Ishikawa (cell line): ENCODE data around the gene MT1B.

Source experiments
- CREB1 ChIP-seq: IDR thresholded peaks from 2 replicates; pipeline ENCODE4 v1.6.1; 2012; ENCODE audit warnings: low read depth
- REST ChIP-seq: IDR thresholded peaks from 2 replicates; pipeline ENCODE4 v1.6.1; 2012; ENCODE audit warnings: low read depth, mild to moderate bottlenecking
- TAF1 ChIP-seq: IDR thresholded peaks from 2 replicates; pipeline ENCODE4 v1.6.1; 2012; ENCODE audit warnings: low read depth, mild to moderate bottlenecking

DNA sequence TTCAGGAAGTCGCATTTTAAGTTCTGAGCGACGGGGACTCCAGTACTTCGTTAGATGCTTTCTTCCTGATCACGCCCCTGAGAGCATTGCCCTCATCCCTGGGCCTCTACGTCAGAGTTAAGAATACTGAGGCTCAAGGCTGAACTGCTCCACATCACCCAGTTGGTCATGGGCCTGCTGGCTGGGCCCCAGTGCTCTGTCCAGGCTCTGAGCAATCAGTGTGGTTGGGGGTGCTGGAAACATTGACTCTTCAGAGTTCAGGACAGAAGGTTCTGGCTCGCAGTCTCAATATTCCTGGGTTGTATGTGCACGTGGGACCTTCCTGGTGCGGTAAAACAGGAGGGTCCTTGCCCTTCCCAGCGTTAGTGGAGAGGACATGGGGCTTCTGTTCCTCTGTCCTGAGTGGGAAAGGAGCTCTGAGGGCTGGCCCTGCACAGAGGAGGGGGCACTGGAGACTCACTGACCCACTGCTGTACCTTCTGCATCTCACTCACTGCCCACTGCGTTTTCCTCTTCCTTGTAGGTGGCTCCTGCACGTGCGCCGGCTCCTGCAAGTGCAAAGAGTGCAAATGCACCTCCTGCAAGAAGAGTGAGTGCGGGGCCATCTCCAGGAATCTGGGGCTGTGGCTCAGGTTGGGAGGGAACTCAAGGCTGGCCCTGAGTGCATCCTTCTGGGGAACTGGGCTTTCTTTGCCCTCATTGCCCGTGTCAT is 25.6 kb upstream of the MT1B start:
- TF ChIP-seq REST (no peak), CREB1 (no peak), TAF1 (no peak)
